Effector memory CD4-positive, alpha-beta T cell (primary cell): ENCODE results near the gene GBX2.
"Not testable (repeated sequence)": the region's sequence is repeated elsewhere in the genome, so short reads cannot be mapped to it uniquely, and the experiment has no call there.

Experiments
- DNase-seq, 3 donors: peaks; one replicate each; pipeline ENCODE4 v3.0.0-alpha.2; 2020
- H3K27ac ChIP-seq: 2 replicates; pipeline ENCODE4 v1.7.0; 2013; ENCODE audit warnings: mild to moderate bottlenecking, low read length, moderate library complexity; ENCODE audit not compliant: insufficient read depth, poor library complexity, severe bottlenecking
- H3K27me3 ChIP-seq: replicated peaks from 2 replicates; pipeline ENCODE4 v1.7.0; 2013; ENCODE audit warnings: mild to moderate bottlenecking, low read length; ENCODE audit not compliant: insufficient read depth, control insufficient read depth, poor library complexity, severe bottlenecking
- H3K36me3 ChIP-seq: 2 replicates; pipeline ENCODE4 v1.7.0; 2013; ENCODE audit warnings: mild to moderate bottlenecking, low read length, moderate library complexity; ENCODE audit not compliant: control insufficient read depth, insufficient read depth
- H3K4me1 ChIP-seq: 2 replicates; pipeline ENCODE4 v1.7.0; 2013; ENCODE audit warnings: low read length, mild to moderate bottlenecking; ENCODE audit not compliant: control insufficient read depth, insufficient read depth, poor library complexity, severe bottlenecking
- H3K4me3 ChIP-seq: 2 replicates; pipeline ENCODE4 v1.7.0; 2013; ENCODE audit warnings: low read length, low read depth, mild to moderate bottlenecking; ENCODE audit not compliant: insufficient read depth, poor library complexity, severe bottlenecking
- H3K9me3 ChIP-seq: 2 replicates; pipeline ENCODE4 v1.7.0; 2013; ENCODE audit warnings: mild to moderate bottlenecking, low read length, moderate library complexity; ENCODE audit not compliant: control insufficient read depth

Gene GBX2

GRCh38 chr2:236156095-236156859 is 11.9 kb downstream of the GBX2 start:
- no peak for DNase-seq
- H3K4me3 ChIP-seq: no peak overlapping the region
- no peaks in the 10 kb centered on the region for H3K9me3 ChIP-seq
- H3K27me3 ChIP-seq: peaks cover 13% of the 10 kb centered on the region
- no peaks in the 10 kb centered on the region for H3K4me1 ChIP-seq
- H3K36me3 ChIP-seq: no peaks in the 10 kb centered on the region
- no peak overlapping the region for H3K27ac ChIP-seq

- no peak for DNase-seq
- H3K9me3 ChIP-seq: no peaks in the 10 kb centered on the region
- no peak overlapping the region for H3K4me3 ChIP-seq
- H3K4me1 ChIP-seq: no peaks in the 10 kb centered on the region
- no peaks in the 10 kb centered on the region for H3K36me3 ChIP-seq
- H3K27me3 ChIP-seq: peaks cover 7% of the 10 kb centered on the region
- H3K27ac ChIP-seq: no peak overlapping the region
Measured at GRCh38 chr2:236155406-236155805, 12.8 kb downstream of the GBX2 start.

GRCh38 chr2:236146436-236146835 is 21.8 kb downstream of the GBX2 start:
- H3K27ac ChIP-seq: no peak overlapping the region
- H3K4me3 ChIP-seq: no peak overlapping the region
- no peak for DNase-seq
- no peaks in the 10 kb centered on the region for H3K9me3 ChIP-seq
- no peaks in the 10 kb centered on the region for H3K4me1 ChIP-seq
- no peaks in the 10 kb centered on the region for H3K27me3 ChIP-seq
- H3K36me3 ChIP-seq: no peaks in the 10 kb centered on the region

- Histone ChIP-seq H3K27ac (no peak overlapping the region), H3K27me3 (no peaks in the 10 kb centered on the region), H3K9me3 (no peaks in the 10 kb centered on the region), H3K4me3 (no peak overlapping the region), H3K36me3 (no peaks in the 10 kb centered on the region), H3K4me1 (no peaks in the 10 kb centered on the region)
- no peak for DNase-seq
Measured at GRCh38 chr2:236143811-236144210, 24.4 kb downstream of the GBX2 start.

- not testable (repeated sequence) for DNase-seq, H3K4me3 ChIP-seq, H3K27ac ChIP-seq, H3K27me3 ChIP-seq, H3K9me3 ChIP-seq, H3K36me3 ChIP-seq, H3K4me1 ChIP-seq
Measured at GRCh38 chr2:236141616-236142015, 26.6 kb downstream of the GBX2 start.

GRCh38 chr2:236137066-236137465 is 31.1 kb downstream of the GBX2 start:
- no peak for DNase-seq
- no peaks in the 10 kb centered on the region for H3K9me3 ChIP-seq
- no peak overlapping the region for H3K4me3 ChIP-seq
- H3K27ac ChIP-seq: no peak overlapping the region
- no peaks in the 10 kb centered on the region for H3K4me1 ChIP-seq
- no peaks in the 10 kb centered on the region for H3K36me3 ChIP-seq
- no peaks in the 10 kb centered on the region for H3K27me3 ChIP-seq

GRCh38 chr2:236136538-236136937 is 31.6 kb downstream of the GBX2 start:
- no peak for DNase-seq
- Histone ChIP-seq H3K36me3 (no peaks in the 10 kb centered on the region), H3K4me1 (no peaks in the 10 kb centered on the region), H3K27ac (no peak overlapping the region), H3K27me3 (no peaks in the 10 kb centered on the region), H3K9me3 (no peaks in the 10 kb centered on the region), H3K4me3 (no peak overlapping the region)

GRCh38 chr2:236133410-236134012 is 34.7 kb downstream of the GBX2 start:
- H3K4me1 ChIP-seq: no peaks in the 10 kb centered on the region
- DNase-seq: no peak
- no peaks in the 10 kb centered on the region for H3K27me3 ChIP-seq
- H3K27ac ChIP-seq: no peak overlapping the region
- no peaks in the 10 kb centered on the region for H3K36me3 ChIP-seq
- no peak overlapping the region for H3K4me3 ChIP-seq
- no peaks in the 10 kb centered on the region for H3K9me3 ChIP-seq

GRCh38 chr2:236131073-236131692 is 37.0 kb downstream of the GBX2 start:
- no peaks in the 10 kb centered on the region for H3K27me3 ChIP-seq
- H3K4me1 ChIP-seq: no peaks in the 10 kb centered on the region
- no peak overlapping the region for H3K27ac ChIP-seq
- no peaks in the 10 kb centered on the region for H3K36me3 ChIP-seq
- H3K4me3 ChIP-seq: no peak overlapping the region
- DNase-seq: no peak
- no peaks in the 10 kb centered on the region for H3K9me3 ChIP-seq

GRCh38 chr2:236130349-236130998 is 37.7 kb downstream of the GBX2 start:
- no peaks in the 10 kb centered on the region for H3K27me3 ChIP-seq
- no peaks in the 10 kb centered on the region for H3K36me3 ChIP-seq
- H3K9me3 ChIP-seq: no peaks in the 10 kb centered on the region
- no peaks in the 10 kb centered on the region for H3K4me1 ChIP-seq
- no peak overlapping the region for H3K27ac ChIP-seq
- DNase-seq: no peak
- H3K4me3 ChIP-seq: no peak overlapping the region
